Retinal pigment epithelial cell (primary cell): ENCODE results near the gene SEZ6.

Source experiments
- DNase-seq: peaks from one replicate; pipeline ENCODE4 v3.0.0-alpha.2; 2010; ENCODE audit warnings: low read depth
- H3K4me3 ChIP-seq: 2 replicates; pipeline ENCODE4 v1.5.1; 2011; ENCODE audit warnings: mild to moderate bottlenecking, low read length, control low read depth, moderate library complexity
- TF ChIP-seq, protein P1 (sequence below): conservative IDR thresholded peaks from 2 replicates; pipeline ENCODE4 v1.5.1; 2011; ENCODE audit warnings: low read depth, low read length, control low read depth, inconsistent platforms

SEZ6 gene

DNA sequence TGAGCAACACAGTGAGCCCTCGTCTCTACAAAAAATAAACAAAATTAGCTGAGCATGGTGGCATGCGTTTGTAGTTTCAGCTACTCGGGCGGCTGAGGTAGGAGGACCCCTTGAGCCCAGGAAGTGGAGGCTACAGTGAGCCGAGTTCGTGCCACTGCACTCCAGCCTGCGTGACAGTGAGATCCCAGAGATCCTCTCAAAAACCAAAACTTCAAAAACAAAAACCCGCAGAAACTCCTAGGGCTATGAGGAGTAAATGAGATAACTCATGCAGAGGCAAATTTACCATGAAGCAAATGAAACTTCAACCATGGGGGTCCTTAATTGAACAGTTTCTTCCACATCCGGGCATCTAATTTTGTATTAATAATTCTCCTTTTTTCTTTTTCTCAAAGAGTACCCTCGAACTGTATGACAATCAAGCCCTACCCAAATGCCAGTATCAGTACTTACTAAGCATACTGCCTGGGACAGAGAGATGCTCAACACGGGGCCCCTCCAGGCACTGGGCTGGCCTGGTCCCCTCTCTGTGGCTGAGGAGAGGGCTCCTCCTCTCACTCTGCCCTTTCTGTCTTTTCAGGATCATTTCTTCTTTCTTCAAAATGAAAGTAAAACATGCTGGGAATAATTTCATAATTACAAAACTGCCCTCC is 36.3 kb upstream of the SEZ6 start:
- H3K4me3 ChIP-seq = peak overlapping the region; percentile 7
- no peak for DNase-seq
- TF ChIP-seq, protein P1, sequence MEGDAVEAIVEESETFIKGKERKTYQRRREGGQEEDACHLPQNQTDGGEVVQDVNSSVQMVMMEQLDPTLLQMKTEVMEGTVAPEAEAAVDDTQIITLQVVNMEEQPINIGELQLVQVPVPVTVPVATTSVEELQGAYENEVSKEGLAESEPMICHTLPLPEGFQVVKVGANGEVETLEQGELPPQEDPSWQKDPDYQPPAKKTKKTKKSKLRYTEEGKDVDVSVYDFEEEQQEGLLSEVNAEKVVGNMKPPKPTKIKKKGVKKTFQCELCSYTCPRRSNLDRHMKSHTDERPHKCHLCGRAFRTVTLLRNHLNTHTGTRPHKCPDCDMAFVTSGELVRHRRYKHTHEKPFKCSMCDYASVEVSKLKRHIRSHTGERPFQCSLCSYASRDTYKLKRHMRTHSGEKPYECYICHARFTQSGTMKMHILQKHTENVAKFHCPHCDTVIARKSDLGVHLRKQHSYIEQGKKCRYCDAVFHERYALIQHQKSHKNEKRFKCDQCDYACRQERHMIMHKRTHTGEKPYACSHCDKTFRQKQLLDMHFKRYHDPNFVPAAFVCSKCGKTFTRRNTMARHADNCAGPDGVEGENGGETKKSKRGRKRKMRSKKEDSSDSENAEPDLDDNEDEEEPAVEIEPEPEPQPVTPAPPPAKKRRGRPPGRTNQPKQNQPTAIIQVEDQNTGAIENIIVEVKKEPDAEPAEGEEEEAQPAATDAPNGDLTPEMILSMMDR = no peak

DNA sequence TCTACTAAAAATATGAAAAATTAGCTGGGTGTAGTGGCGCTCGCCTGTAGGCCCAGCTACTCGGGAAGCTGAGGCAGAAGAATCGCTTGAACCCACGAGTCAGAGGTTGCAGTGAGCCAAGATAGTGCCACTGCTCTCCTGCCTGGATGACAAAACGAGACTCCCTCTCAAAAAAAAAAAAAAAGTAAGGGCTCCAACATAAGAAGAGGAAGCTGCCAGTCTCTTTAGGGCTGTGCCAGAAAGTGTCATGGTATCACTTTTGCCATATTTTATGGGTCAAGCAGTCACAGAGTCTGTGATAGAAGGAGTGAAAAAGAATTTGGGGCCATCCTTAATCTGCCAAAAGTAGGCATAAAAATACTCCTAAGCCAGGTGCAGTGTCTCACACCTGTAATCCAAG is 35.7 kb upstream of the SEZ6 start:
- TF ChIP-seq, protein P1 = no peak
- DNase-seq = no peak
- H3K4me3 ChIP-seq = no peak overlapping the region

DNA sequence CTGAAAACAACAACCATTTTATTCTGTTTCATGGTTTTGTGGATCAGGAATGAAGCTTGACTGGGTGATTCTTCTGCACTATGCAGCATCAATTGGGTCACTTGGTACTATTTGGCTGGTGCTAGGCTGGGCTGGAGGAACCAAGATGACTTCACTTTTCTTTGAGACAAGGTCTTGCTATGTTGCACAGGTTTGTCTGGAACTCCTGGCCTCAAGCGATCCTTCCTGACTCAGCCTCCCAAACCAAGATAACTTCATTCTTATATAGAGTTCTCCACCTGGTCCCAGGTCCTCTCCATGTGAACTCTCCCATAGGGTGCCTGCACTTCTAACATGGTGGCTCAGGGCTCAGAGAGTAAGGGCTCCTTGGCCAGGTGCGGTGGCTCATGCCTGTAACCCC is 35.3 kb upstream of the SEZ6 start:
- DNase-seq = no peak
- H3K4me3 ChIP-seq = no peak overlapping the region
- TF ChIP-seq, protein P1 = no peak

GRCh38 chr17:29039764-29040598 is 34.1 kb upstream of the SEZ6 start:
- H3K4me3 ChIP-seq = no peak overlapping the region
- TF ChIP-seq, protein P1 = no peak
- peak; percentile 83 for DNase-seq

GRCh38 chr17:29038085-29038795 is 32.4 kb upstream of the SEZ6 start:
- DNase-seq = no peak
- TF ChIP-seq, protein P1 = no peak
- H3K4me3 ChIP-seq = no peak overlapping the region

- no peak for DNase-seq
- TF ChIP-seq, protein P1 = no peak
- H3K4me3 ChIP-seq = no peak overlapping the region
Measured at GRCh38 chr17:29037739-29038084, 31.9 kb upstream of the SEZ6 start.
